OCI-LY7 (cell line): ENCODE measurements around the gene SLC2A8. TPM values are rescaled to one million over a fixed set of nuclear protein-coding genes. Genes with fewer than 3 reads are reported as not detected.

Experiments used
- BruUV-seq: library from RNA; stranded (reverse); fragments of 400-500 nt; replicated peaks from 2 replicates; lab custom pipeline; 2021; lab: Mats Ljungman, UMichigan
- CTCF ChIA-PET: fragments of 300-600 bp; sonication (Branson Sonifier 250); formaldehyde crosslinking; loops from one replicate; lab custom pipeline; 2022; ENCODE audit warnings: antibody characterized with exemption; ENCODE audit not compliant: unreplicated experiment; lab: Charles Lee
- POLR2A ChIA-PET: fragments of 300-600 bp; sonication (Branson Sonifier 250); formaldehyde crosslinking; loops from one replicate; lab custom pipeline; 2022; ENCODE audit warnings: antibody characterized with exemption; lab: Charles Lee
- DNase-seq: peaks from one replicate; pipeline ENCODE4 v3.0.0-alpha.2; 2015; ENCODE audit warnings: low spot score
- H2AFZ ChIP-seq: fragments of 200-600 bp; sonication (generic), shearing (Covaris generic); 2 replicates; pipeline ENCODE4 v1.6.1; 2014; ENCODE audit warnings: mild to moderate bottlenecking, antibody characterized with exemption, low read length, moderate library complexity
- H3K27ac ChIP-seq: fragments of 200-600 bp; sonication (generic); 2 replicates; pipeline ENCODE4 v1.5.1; 2014; ENCODE audit warnings: mixed run types, low read depth, mild to moderate bottlenecking, moderate library complexity, low read length, inconsistent platforms; ENCODE audit not compliant: poor library complexity, severe bottlenecking
- H3K36me3 ChIP-seq: fragments of 200-600 bp; sonication (generic); 2 replicates; pipeline ENCODE4 v1.6.1; 2014; ENCODE audit warnings: mild to moderate bottlenecking, antibody characterized with exemption, low read length, moderate library complexity, mixed read lengths; ENCODE audit not compliant: insufficient read depth
- H3K4me1 ChIP-seq: fragments of 200-600 bp; sonication (generic); 2 replicates; pipeline ENCODE4 v1.5.1; 2014; ENCODE audit warnings: mild to moderate bottlenecking, low read length; ENCODE audit not compliant: insufficient read depth, poor library complexity, severe bottlenecking
- H3K4me2 ChIP-seq: fragments of 200-600 bp; sonication (generic); 2 replicates; pipeline ENCODE4 v1.6.1; 2014; ENCODE audit warnings: mild to moderate bottlenecking, low read length
- H3K4me3 ChIP-seq: fragments of 200-600 bp; sonication (generic); 2 replicates; pipeline ENCODE4 v1.5.1; 2014; ENCODE audit warnings: mild to moderate bottlenecking, low read depth, low read length; ENCODE audit not compliant: poor library complexity, severe bottlenecking
- H3K79me2 ChIP-seq: fragments of 200-600 bp; sonication (generic); 2 replicates; pipeline ENCODE4 v1.6.1; 2016; ENCODE audit warnings: low read depth, mild to moderate bottlenecking, low read length, moderate library complexity, mixed read lengths; ENCODE audit not compliant: insufficient read depth
- H3K9me2 ChIP-seq: fragments of 200-600 bp; sonication (generic); 2 replicates; pipeline ENCODE4 v1.6.1; 2016; ENCODE audit warnings: mild to moderate bottlenecking, low read length, mixed read lengths; ENCODE audit not compliant: insufficient read depth
- H3K9me3 ChIP-seq: fragments of 200-600 bp; sonication (generic); 2 replicates; pipeline ENCODE4 v1.6.1; 2014; ENCODE audit warnings: mild to moderate bottlenecking, mixed run types, low read length, mixed read lengths
- H4K20me1 ChIP-seq: fragments of 200-600 bp; sonication (generic); 2 replicates; pipeline ENCODE4 v1.6.1; 2014; ENCODE audit warnings: mild to moderate bottlenecking, antibody characterized with exemption, low read length, moderate library complexity, mixed read lengths; ENCODE audit not compliant: insufficient read depth
- CTCF ChIP-seq: fragments of 200-600 bp; sonication (generic); conservative IDR thresholded peaks from 2 replicates; pipeline ENCODE4 v1.5.1; 2014; ENCODE audit warnings: mild to moderate bottlenecking, antibody characterized with exemption, low read length, moderate library complexity, mixed read lengths
- EZH2phosphoT487 ChIP-seq: fragments of 200-600 bp; sonication (generic); IDR thresholded peaks from 2 replicates; pipeline ENCODE4 v1.6.1; 2018; ENCODE audit warnings: low read depth, borderline replicate concordance, mild to moderate bottlenecking, mixed run types, antibody characterized with exemption, low read length, moderate library complexity, mixed read lengths
- intact Hi-C: fragments of 100-400 bp; cut with micrococcal nuclease; formaldehyde crosslinking; loops from one replicate; pipeline ENCODE4 v1.10.0; 2022; ENCODE audit not compliant: unreplicated experiment
- total RNA-seq, 2 experiments: library from RNA; depleted of rRNA in 1 of 2; stranded (reverse); fragments of >200 nt in 1 of 2; shearing (Covaris generic) in 1 of 2; gene quantifications; 2 replicates each; pipeline ENCODE4 v1.2.3, GENCODE V29; 2014 to 2022

The SLC2A8 gene
- total RNA-seq, 2 experiments from 2014 or later = 11.9 to 19.6 TPM

GRCh38 chr9:127405344-127406125, 8.6 kb downstream of the SLC2A8 start:
- H2AFZ ChIP-seq = no peak overlapping the region
- no peaks in the 10 kb centered on the region for H4K20me1 ChIP-seq
- no peaks in the 10 kb centered on the region for H3K36me3 ChIP-seq
- no peak overlapping the region for H3K4me2 ChIP-seq
- H3K9me3 ChIP-seq = no peaks in the 10 kb centered on the region
- no peak overlapping the region for H3K4me3 ChIP-seq
- ChIA-PET CTCF (no interaction called here), POLR2A (no interaction called here)
- TF ChIP-seq EZH2phosphoT487 = no peak
- TF ChIP-seq CTCF = no peak
- H3K79me2 ChIP-seq = no peaks in the 10 kb centered on the region
- no peaks in the 10 kb centered on the region for H3K9me2 ChIP-seq
- no TSS peak for BruUV-seq
- H3K27ac ChIP-seq = no peak overlapping the region
- no peaks in the 10 kb centered on the region for H3K4me1 ChIP-seq
- DNase-seq = no peak
- intact Hi-C loops = no loop called here

GRCh38 chr9:127406799-127407491, 10.0 kb downstream of the SLC2A8 start:
- Histone ChIP-seq H3K9me3 (no peaks in the 10 kb centered on the region), H3K4me2 (no peak overlapping the region), H3K27ac (no peak overlapping the region), H3K9me2 (no peaks in the 10 kb centered on the region), H3K36me3 (no peaks in the 10 kb centered on the region), H3K4me3 (no peak overlapping the region), H3K4me1 (no peaks in the 10 kb centered on the region), H3K79me2 (no peaks in the 10 kb centered on the region), H4K20me1 (no peaks in the 10 kb centered on the region), H2AFZ (no peak overlapping the region)
- CTCF ChIA-PET = interaction anchor here (0.6 kb wide), 1 partner anchor 156 kb away, joined by 3 read pairs; no protein-coding TSS in a partner anchor
- intact Hi-C loops = no loop called here
- TF ChIP-seq EZH2phosphoT487 (no peak), CTCF (no peak)
- POLR2A ChIA-PET = interaction anchor here (0.6 to 1.3 kb wide), 2 partner anchors 10 to 749 kb away, joined by 3 to 5 read pairs; partner anchors contain the start of gene SLC2A8
- TSS peak; percentile 63 for BruUV-seq
- DNase-seq = no peak

- no peak for DNase-seq
- no peaks in the 10 kb centered on the region for H3K36me3 ChIP-seq
- intact Hi-C loops = no loop called here
- no peaks in the 10 kb centered on the region for H4K20me1 ChIP-seq
- no peak overlapping the region for H3K27ac ChIP-seq
- H2AFZ ChIP-seq = no peak overlapping the region
- no peaks in the 10 kb centered on the region for H3K79me2 ChIP-seq
- TF ChIP-seq EZH2phosphoT487 (no peak), CTCF (no peak)
- H3K9me3 ChIP-seq = no peaks in the 10 kb centered on the region
- BruUV-seq = no TSS peak
- H3K4me3 ChIP-seq = no peak overlapping the region
- no peaks in the 10 kb centered on the region for H3K9me2 ChIP-seq
- CTCF ChIA-PET = no interaction called here
- no peaks in the 10 kb centered on the region for H3K4me1 ChIP-seq
- POLR2A ChIA-PET = interaction anchor here (0.7 to 1.3 kb wide), 3 partner anchors 11 to 194 kb away, joined by 3 to 5 read pairs (median 3); partner anchors contain the start of gene SLC2A8
- H3K4me2 ChIP-seq = no peak overlapping the region
These were observed 10.5 kb downstream of the SLC2A8 start for GRCh38 chr9:127407492-127407843.
